ENCODE results near the gene PTPRN2. TPM values are rescaled to one million over a fixed set of nuclear protein-coding genes. Genes with fewer than 3 reads are reported as not detected.
"Not testable (repeated sequence)": the region's sequence is repeated elsewhere in the genome, so short reads cannot be mapped to it uniquely, and the experiment has no call there.

The PTPRN2 gene
- total RNA-seq, 1 experiment from 2014 or later, result 1.7 TPM

DNA sequence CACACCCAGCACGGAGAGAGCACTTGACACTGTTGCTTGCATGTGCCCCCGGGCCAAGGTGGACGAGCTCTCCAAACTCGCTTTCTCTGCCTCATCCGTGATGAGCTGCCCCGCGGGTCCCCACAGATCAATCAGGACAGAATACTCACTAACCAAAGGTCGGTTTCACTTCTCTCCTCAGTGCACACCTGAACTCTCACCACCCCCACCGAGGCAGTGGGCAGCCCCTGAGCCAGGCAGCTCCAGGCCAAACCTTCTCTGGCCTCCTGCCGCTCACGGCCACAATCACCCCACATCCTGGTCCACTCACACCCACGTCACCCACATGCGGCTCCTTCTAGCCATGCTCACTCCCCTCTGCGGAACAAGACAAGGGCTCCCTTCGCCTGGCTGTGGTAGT, 806.9 kb downstream of the PTPRN2 start:
- Histone ChIP-seq H3K9me2 (replicated peaks; ENCODE audit: insufficient read depth, low read length) (no peaks in the 10 kb centered on the region), H3K9ac (ENCODE audit: low read length) (no peak overlapping the region), H3K4me1 (ENCODE audit: low read length) (no peaks in the 10 kb centered on the region), H3K36me3 (ENCODE audit: insufficient read depth, low read length) (no peaks in the 10 kb centered on the region), H3K9me3 (ENCODE audit: low read length) (no peaks in the 10 kb centered on the region), H3K27me3 (ENCODE audit: low read length) (no peaks in the 10 kb centered on the region), H3K79me2 (ENCODE audit: low read length) (no peaks in the 10 kb centered on the region), H3K27ac (ENCODE audit: low read length) (no peak overlapping the region), H3K4me3 (ENCODE audit: low read length) (no peak overlapping the region), H2AFZ (ENCODE audit: low read length) (no peak overlapping the region), H4K20me1 (ENCODE audit: insufficient read depth, low read depth, low read length) (no peaks in the 10 kb centered on the region), H3K4me2 (ENCODE audit: low read depth, low read length, poor library complexity, severe bottlenecking) (no peak overlapping the region)
- no peak for DNase-seq

- Histone ChIP-seq H3K4me1 (ENCODE audit: low read length) (no peaks in the 10 kb centered on the region), H3K27me3 (ENCODE audit: low read length) (no peaks in the 10 kb centered on the region), H3K4me2 (ENCODE audit: low read depth, low read length, poor library complexity, severe bottlenecking) (no peak overlapping the region), H3K4me3 (ENCODE audit: low read length) (no peak overlapping the region), H3K36me3 (ENCODE audit: insufficient read depth, low read length) (no peaks in the 10 kb centered on the region), H2AFZ (ENCODE audit: low read length) (no peak overlapping the region), H3K9me3 (ENCODE audit: low read length) (no peaks in the 10 kb centered on the region), H3K9ac (ENCODE audit: low read length) (no peak overlapping the region), H3K27ac (ENCODE audit: low read length) (no peak overlapping the region), H4K20me1 (ENCODE audit: insufficient read depth, low read depth, low read length) (no peaks in the 10 kb centered on the region), H3K9me2 (replicated peaks; ENCODE audit: insufficient read depth, low read length) (no peaks in the 10 kb centered on the region), H3K79me2 (ENCODE audit: low read length) (no peaks in the 10 kb centered on the region)
- no peak for DNase-seq
Observed at GRCh38 chr7:157780312-157780711, 807.3 kb downstream of the PTPRN2 start.

DNA sequence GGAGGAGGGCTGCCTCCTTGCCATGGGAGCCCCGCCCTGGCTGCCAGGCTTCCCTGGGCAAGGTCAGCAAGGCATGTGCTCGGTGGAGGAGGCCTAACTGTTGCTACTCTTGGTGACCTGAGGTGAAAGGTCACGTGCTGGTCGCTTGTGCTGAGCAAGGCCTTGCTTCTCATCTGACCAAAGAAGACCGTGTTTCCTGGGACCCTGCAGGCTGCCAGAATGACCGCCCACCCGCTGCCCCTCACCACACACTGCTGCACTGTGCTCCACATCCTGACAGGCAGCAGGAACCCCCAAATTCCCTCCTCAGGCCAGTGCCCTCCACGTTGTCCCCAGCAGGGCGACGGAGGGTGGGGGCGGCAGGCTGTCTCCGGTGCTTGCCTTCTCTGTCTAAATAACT, 808.4 kb downstream of the PTPRN2 start:
- Histone ChIP-seq H3K27ac (ENCODE audit: low read length) (no peak overlapping the region), H2AFZ (ENCODE audit: low read length) (no peak overlapping the region), H3K4me1 (ENCODE audit: low read length) (no peaks in the 10 kb centered on the region), H4K20me1 (ENCODE audit: insufficient read depth, low read depth, low read length) (no peaks in the 10 kb centered on the region), H3K36me3 (ENCODE audit: insufficient read depth, low read length) (no peaks in the 10 kb centered on the region), H3K27me3 (ENCODE audit: low read length) (no peaks in the 10 kb centered on the region), H3K9me3 (ENCODE audit: low read length) (no peaks in the 10 kb centered on the region), H3K4me3 (ENCODE audit: low read length) (no peak overlapping the region), H3K9ac (ENCODE audit: low read length) (no peak overlapping the region), H3K4me2 (ENCODE audit: low read depth, low read length, poor library complexity, severe bottlenecking) (no peak overlapping the region), H3K79me2 (ENCODE audit: low read length) (no peaks in the 10 kb centered on the region), H3K9me2 (replicated peaks; ENCODE audit: insufficient read depth, low read length) (no peaks in the 10 kb centered on the region)
- DNase-seq, result no peak

DNA sequence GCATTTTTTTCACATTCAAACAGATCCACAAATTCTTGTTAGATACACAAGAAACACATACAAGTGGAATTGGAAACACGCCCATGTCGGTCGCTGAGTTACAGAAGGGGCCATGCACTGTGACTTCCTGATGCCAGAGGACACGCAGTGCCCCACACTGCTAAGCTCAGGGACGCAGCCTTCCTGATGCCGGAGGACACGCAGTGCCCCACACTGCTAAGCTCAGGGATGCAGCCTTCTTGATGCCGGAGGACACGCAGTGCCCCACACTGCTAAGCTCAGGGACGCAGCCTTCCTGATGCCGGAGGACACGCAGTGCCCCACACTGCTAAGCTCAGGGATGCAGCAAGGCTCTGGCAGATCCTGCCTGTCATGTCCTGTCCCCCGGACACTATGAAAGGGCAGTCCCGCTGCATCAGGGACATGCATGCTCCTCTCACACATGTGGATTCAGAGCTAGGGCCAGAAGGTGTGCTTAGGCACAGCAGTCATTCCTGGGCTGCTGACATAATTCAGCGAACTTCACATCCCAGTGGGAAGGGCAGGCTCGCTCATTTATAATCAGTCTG, 810.3 kb downstream of the PTPRN2 start:
- not testable (repeated sequence) for H3K9ac ChIP-seq (ENCODE audit: low read length); H3K9me2 ChIP-seq (replicated peaks; ENCODE audit: insufficient read depth, low read length); H3K27ac ChIP-seq (ENCODE audit: low read length); H3K4me3 ChIP-seq (ENCODE audit: low read length); H3K27me3 ChIP-seq (ENCODE audit: low read length); H3K79me2 ChIP-seq (ENCODE audit: low read length); H3K9me3 ChIP-seq (ENCODE audit: low read length); H3K4me1 ChIP-seq (ENCODE audit: low read length); H2AFZ ChIP-seq (ENCODE audit: low read length); H3K36me3 ChIP-seq (ENCODE audit: insufficient read depth, low read length); H4K20me1 ChIP-seq (ENCODE audit: insufficient read depth, low read depth, low read length); H3K4me2 ChIP-seq (ENCODE audit: low read depth, low read length, poor library complexity, severe bottlenecking); DNase-seq

DNA sequence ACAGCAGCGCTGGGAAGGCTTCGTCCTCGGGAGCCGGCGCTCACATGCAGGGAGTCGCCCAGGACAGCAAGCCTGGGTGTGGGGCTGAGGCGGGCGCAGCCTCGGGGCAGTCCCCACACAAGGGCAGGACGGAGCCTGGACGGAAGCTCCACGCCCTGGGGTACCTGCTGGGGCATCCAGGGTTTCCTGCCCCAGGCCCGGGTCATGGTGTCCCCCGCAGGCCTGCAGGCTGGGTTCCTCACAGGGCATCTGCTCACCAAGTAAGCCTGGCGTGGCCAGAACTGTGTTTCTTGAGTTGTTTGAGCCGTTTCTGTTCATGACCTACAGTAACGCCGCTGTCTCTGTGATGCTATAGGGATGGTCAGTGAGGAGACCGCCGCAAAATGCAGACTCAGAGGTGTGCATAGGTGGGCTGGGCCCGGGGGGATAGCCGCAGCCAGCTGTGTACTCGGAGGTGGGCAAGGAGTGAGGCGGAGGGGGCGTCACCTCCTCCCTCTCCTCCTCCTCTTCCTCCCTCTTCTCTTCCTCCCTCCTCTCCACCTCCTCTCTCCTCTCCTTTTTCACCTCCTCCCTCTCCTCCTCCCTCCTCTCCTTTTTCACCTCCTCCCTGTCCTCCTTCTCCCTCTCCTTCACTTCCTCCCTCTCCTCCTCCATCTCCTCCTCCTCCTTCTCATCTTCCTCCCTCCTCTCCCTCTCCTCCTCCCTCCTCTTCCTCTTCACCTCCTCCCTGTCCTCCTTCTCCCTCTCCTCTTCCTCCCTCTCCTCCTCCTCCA, 811.9 kb downstream of the PTPRN2 start:
- H3K36me3 ChIP-seq (ENCODE audit: insufficient read depth, low read length), result no peaks in the 10 kb centered on the region
- no peaks in the 10 kb centered on the region for H3K4me1 ChIP-seq (ENCODE audit: low read length)
- no peaks in the 10 kb centered on the region for H3K27me3 ChIP-seq (ENCODE audit: low read length)
- no peak overlapping the region for H3K4me2 ChIP-seq (ENCODE audit: low read depth, low read length, poor library complexity, severe bottlenecking)
- H3K4me3 ChIP-seq (ENCODE audit: low read length), result no peak overlapping the region
- no peaks in the 10 kb centered on the region for H3K9me3 ChIP-seq (ENCODE audit: low read length)
- no peaks in the 10 kb centered on the region for H3K9me2 ChIP-seq (replicated peaks; ENCODE audit: insufficient read depth, low read length)
- H2AFZ ChIP-seq (ENCODE audit: low read length), result no peak overlapping the region
- no peaks in the 10 kb centered on the region for H3K79me2 ChIP-seq (ENCODE audit: low read length)
- H3K9ac ChIP-seq (ENCODE audit: low read length), result no peak overlapping the region
- no peak overlapping the region for H3K27ac ChIP-seq (ENCODE audit: low read length)
- no peak for DNase-seq
- H4K20me1 ChIP-seq (ENCODE audit: insufficient read depth, low read depth, low read length), result no peaks in the 10 kb centered on the region

GRCh38 chr7:157775021-157775559, 812.5 kb downstream of the PTPRN2 start:
- Histone ChIP-seq H3K4me3 (ENCODE audit: low read length) (no peak overlapping the region), H3K79me2 (ENCODE audit: low read length) (no peaks in the 10 kb centered on the region), H3K36me3 (ENCODE audit: insufficient read depth, low read length) (no peaks in the 10 kb centered on the region), H2AFZ (ENCODE audit: low read length) (no peak overlapping the region), H3K9ac (ENCODE audit: low read length) (no peak overlapping the region), H3K9me2 (replicated peaks; ENCODE audit: insufficient read depth, low read length) (no peaks in the 10 kb centered on the region), H3K27me3 (ENCODE audit: low read length) (no peaks in the 10 kb centered on the region), H3K27ac (ENCODE audit: low read length) (no peak overlapping the region), H3K4me2 (ENCODE audit: low read depth, low read length, poor library complexity, severe bottlenecking) (no peak overlapping the region), H3K4me1 (ENCODE audit: low read length) (no peaks in the 10 kb centered on the region), H4K20me1 (ENCODE audit: insufficient read depth, low read depth, low read length) (no peaks in the 10 kb centered on the region), H3K9me3 (ENCODE audit: low read length) (no peaks in the 10 kb centered on the region)
- DNase-seq, result no peak

DNA sequence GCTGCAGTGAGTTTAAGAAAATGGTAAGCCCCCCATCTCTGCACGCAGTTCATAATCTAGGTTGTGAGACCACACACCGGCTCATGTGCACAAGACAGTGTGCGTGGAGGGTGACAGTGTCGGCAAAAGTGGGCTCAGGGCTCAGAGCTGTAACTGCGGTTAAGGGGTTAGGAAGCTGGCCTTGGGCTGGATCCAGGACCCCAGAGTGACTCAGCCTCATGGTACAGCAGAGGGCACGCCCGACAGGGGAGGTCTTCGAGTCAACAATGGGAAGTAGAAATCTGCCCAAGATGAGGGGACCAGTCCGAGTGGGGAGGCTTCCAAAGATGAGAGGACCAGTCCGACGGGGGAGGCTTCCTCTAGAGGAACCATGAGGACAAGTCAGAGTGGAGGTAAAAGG, 813.1 kb downstream of the PTPRN2 start:
- Histone ChIP-seq H3K36me3 (ENCODE audit: insufficient read depth, low read length) (no peaks in the 10 kb centered on the region), H3K9me3 (ENCODE audit: low read length) (no peaks in the 10 kb centered on the region), H3K27me3 (ENCODE audit: low read length) (no peaks in the 10 kb centered on the region), H3K27ac (ENCODE audit: low read length) (no peak overlapping the region), H3K79me2 (ENCODE audit: low read length) (no peaks in the 10 kb centered on the region), H3K4me1 (ENCODE audit: low read length) (no peaks in the 10 kb centered on the region), H3K4me2 (ENCODE audit: low read depth, low read length, poor library complexity, severe bottlenecking) (no peak overlapping the region), H3K9ac (ENCODE audit: low read length) (no peak overlapping the region), H3K9me2 (replicated peaks; ENCODE audit: insufficient read depth, low read length) (no peaks in the 10 kb centered on the region), H2AFZ (ENCODE audit: low read length) (no peak overlapping the region), H3K4me3 (ENCODE audit: low read length) (no peak overlapping the region), H4K20me1 (ENCODE audit: insufficient read depth, low read depth, low read length) (no peaks in the 10 kb centered on the region)
- DNase-seq, result no peak

DNA sequence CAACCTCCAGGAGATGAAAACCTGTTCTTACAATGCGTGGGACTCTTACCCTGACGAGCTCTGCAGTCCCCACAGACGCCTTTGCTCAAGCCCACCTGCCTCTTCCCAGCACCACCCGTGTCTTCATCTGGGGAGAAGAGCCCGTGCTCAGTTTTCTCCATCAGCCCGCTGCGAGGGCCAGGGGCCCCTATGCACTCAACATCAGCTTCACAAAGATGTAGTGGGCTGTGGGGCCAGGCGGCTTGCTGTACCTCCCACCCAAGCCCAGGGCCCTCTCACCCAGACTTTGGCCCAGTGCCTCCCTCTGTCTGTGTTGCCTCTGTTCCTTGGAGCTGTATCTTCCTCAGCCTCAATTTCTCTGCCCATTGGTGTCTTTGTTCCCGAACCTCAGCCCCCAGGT, 814.3 kb downstream of the PTPRN2 start:
- no peaks in the 10 kb centered on the region for H3K9me3 ChIP-seq (ENCODE audit: low read length)
- no peaks in the 10 kb centered on the region for H4K20me1 ChIP-seq (ENCODE audit: insufficient read depth, low read depth, low read length)
- H3K9ac ChIP-seq (ENCODE audit: low read length), result no peak overlapping the region
- no peaks in the 10 kb centered on the region for H3K4me1 ChIP-seq (ENCODE audit: low read length)
- H3K4me2 ChIP-seq (ENCODE audit: low read depth, low read length, poor library complexity, severe bottlenecking), result no peak overlapping the region
- no peaks in the 10 kb centered on the region for H3K79me2 ChIP-seq (ENCODE audit: low read length)
- no peaks in the 10 kb centered on the region for H3K27me3 ChIP-seq (ENCODE audit: low read length)
- H3K4me3 ChIP-seq (ENCODE audit: low read length), result no peak overlapping the region
- no peak for DNase-seq
- no peak overlapping the region for H2AFZ ChIP-seq (ENCODE audit: low read length)
- no peaks in the 10 kb centered on the region for H3K9me2 ChIP-seq (replicated peaks; ENCODE audit: insufficient read depth, low read length)
- H3K27ac ChIP-seq (ENCODE audit: low read length), result no peak overlapping the region
- no peaks in the 10 kb centered on the region for H3K36me3 ChIP-seq (ENCODE audit: insufficient read depth, low read length)
